RWPE2 (cell line): ENCODE data around the gene OR51B5.
"Not testable (repeated sequence)": the region's sequence is repeated elsewhere in the genome, so short reads cannot be mapped to it uniquely, and the experiment has no call there.

Source experiments
- ATAC-seq: fragments of 200-7000 bp; cut with Tn5 transposase; 3 replicates; pipeline ENCODE4 v1.9.1; 2021; ENCODE audit warnings: low read depth
- DNase-seq: peaks from one replicate; pipeline ENCODE4 v3.0.0-alpha.2; 2020; ENCODE audit warnings: low spot score
- H3K27ac ChIP-seq: fragments of 450-650 bp; 2 replicates; pipeline ENCODE4 v1.5.1; 2017; ENCODE audit warnings: mild to moderate bottlenecking; ENCODE audit not compliant: poor library complexity, severe bottlenecking
- H3K27me3 ChIP-seq: fragments of 250-450 bp; sonication (Bioruptor Pico); 2 replicates; pipeline ENCODE4 v1.5.1; 2021; ENCODE audit warnings: mild to moderate bottlenecking, moderate library complexity; ENCODE audit not compliant: insufficient read depth, poor library complexity, severe bottlenecking
- H3K36me3 ChIP-seq: fragments of 250-450 bp; sonication (Bioruptor Pico); 2 replicates; pipeline ENCODE4 v1.5.1; 2020; ENCODE audit warnings: low read depth, mild to moderate bottlenecking, moderate library complexity
- H3K4me1 ChIP-seq: fragments of 250-450 bp; sonication (Bioruptor Pico); 2 replicates; pipeline ENCODE4 v1.5.1; 2021; ENCODE audit warnings: mild to moderate bottlenecking, moderate library complexity; ENCODE audit not compliant: insufficient read depth, poor library complexity, severe bottlenecking
- H3K4me3 ChIP-seq: fragments of 250-450 bp; sonication (Bioruptor Pico); 2 replicates; pipeline ENCODE4 v1.5.1; 2021; ENCODE audit warnings: mild to moderate bottlenecking, moderate library complexity; ENCODE audit not compliant: severe bottlenecking
- H3K9me3 ChIP-seq: fragments of 250-450 bp; sonication (Bioruptor Pico); 2 replicates; pipeline ENCODE4 v1.5.1; 2021; ENCODE audit warnings: mild to moderate bottlenecking, moderate library complexity; ENCODE audit not compliant: severe bottlenecking
- TF ChIP-seq, protein P1 (sequence below): fragments of 450-650 bp; IDR thresholded peaks from one replicate; pipeline ENCODE4 v1.5.1; 2017; ENCODE audit warnings: mild to moderate bottlenecking, moderate library complexity; ENCODE audit not compliant: poor library complexity, severe bottlenecking

OR51B5 gene

DNA sequence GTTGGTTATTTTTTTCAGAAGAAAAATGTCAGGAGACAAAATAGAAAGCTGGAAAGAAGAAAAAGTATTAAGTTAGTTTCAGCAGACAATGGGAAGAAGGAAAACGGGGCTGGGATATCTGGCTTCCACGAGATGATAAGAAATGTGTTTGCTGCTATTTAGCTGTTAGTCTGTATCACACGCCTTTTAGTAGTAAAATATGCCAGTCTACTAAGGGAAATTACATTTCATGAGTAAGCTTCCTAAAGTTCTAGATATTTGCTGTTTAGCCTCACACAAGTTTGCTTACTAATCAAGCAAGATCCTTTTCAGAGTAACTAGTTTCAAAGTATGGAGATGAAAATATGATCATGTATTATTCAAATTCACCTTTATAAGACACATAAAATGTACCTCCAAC is 43.1 kb downstream of the OR51B5 start:
- H3K4me3 ChIP-seq = no peak overlapping the region
- no peak overlapping the region for H3K27ac ChIP-seq
- DNase-seq (no peak), ATAC-seq (no peak)
- no peaks in the 10 kb centered on the region for H3K36me3 ChIP-seq
- H3K4me1 ChIP-seq = no peaks in the 10 kb centered on the region
- TF ChIP-seq, protein P1, sequence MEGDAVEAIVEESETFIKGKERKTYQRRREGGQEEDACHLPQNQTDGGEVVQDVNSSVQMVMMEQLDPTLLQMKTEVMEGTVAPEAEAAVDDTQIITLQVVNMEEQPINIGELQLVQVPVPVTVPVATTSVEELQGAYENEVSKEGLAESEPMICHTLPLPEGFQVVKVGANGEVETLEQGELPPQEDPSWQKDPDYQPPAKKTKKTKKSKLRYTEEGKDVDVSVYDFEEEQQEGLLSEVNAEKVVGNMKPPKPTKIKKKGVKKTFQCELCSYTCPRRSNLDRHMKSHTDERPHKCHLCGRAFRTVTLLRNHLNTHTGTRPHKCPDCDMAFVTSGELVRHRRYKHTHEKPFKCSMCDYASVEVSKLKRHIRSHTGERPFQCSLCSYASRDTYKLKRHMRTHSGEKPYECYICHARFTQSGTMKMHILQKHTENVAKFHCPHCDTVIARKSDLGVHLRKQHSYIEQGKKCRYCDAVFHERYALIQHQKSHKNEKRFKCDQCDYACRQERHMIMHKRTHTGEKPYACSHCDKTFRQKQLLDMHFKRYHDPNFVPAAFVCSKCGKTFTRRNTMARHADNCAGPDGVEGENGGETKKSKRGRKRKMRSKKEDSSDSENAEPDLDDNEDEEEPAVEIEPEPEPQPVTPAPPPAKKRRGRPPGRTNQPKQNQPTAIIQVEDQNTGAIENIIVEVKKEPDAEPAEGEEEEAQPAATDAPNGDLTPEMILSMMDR = no peak
- H3K27me3 ChIP-seq = peaks cover 5% of the 10 kb centered on the region
- H3K9me3 ChIP-seq = no peaks in the 10 kb centered on the region

DNA sequence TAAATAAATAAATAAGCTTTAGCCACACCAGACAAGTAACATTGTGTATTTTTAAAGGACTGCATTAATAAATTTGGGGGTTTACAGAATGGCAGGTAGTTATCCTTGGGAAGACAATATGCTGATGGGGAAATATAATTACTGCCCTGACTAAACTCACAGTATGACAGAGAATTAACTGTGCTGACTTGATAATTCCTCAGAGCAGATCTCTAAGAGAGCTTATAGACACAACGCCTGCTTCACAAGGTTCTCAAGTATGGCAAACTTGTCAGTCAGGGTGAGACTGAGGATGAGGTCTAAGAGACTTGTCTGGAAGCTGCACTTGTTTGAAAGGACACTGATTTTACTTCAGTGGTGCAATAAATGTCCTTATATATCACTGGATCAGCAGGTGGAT is 44.9 kb downstream of the OR51B5 start:
- Histone ChIP-seq H3K4me1 (no peaks in the 10 kb centered on the region), H3K27me3 (peaks cover 5% of the 10 kb centered on the region), H3K9me3 (no peaks in the 10 kb centered on the region), H3K36me3 (no peaks in the 10 kb centered on the region), H3K4me3 (no peak overlapping the region), H3K27ac (no peak overlapping the region)
- DNase-seq = no peak
- TF ChIP-seq, protein P1 = no peak
- no peak for ATAC-seq

DNA sequence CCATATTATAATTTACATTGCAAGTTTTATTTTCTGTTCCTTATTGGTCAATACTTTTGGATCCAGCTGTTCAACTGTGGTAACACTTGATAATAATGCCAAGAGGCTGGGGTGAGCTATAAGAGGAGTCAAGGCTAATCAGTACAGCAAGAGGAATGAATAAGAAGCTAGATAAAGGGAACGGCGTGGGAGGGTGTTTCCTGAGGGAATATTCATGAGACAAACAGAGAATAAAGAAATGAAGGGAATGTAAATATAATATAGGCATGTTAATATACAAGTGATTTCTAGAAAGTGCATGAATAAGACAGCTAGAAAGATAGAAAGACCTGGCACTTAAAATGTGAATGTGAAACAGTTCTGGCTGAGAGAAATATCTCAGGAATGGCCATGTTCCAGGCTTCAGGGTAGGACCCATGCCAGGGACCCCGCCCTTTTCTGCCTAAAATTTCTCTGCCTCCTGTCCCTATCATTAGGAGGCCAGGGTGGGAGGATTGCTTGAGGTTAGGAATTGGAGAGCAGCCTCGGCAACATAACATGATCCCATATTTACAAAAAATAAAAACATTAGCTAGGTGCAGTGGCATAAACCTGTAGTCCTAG is 45.5 kb downstream of the OR51B5 start:
- Histone ChIP-seq H3K27me3 (peaks cover 5% of the 10 kb centered on the region), H3K4me3 (no peak overlapping the region), H3K9me3 (no peaks in the 10 kb centered on the region), H3K27ac (no peak overlapping the region), H3K36me3 (no peaks in the 10 kb centered on the region), H3K4me1 (no peaks in the 10 kb centered on the region)
- DNase-seq (no peak), ATAC-seq (no peak)
- TF ChIP-seq, protein P1 = no peak

DNA sequence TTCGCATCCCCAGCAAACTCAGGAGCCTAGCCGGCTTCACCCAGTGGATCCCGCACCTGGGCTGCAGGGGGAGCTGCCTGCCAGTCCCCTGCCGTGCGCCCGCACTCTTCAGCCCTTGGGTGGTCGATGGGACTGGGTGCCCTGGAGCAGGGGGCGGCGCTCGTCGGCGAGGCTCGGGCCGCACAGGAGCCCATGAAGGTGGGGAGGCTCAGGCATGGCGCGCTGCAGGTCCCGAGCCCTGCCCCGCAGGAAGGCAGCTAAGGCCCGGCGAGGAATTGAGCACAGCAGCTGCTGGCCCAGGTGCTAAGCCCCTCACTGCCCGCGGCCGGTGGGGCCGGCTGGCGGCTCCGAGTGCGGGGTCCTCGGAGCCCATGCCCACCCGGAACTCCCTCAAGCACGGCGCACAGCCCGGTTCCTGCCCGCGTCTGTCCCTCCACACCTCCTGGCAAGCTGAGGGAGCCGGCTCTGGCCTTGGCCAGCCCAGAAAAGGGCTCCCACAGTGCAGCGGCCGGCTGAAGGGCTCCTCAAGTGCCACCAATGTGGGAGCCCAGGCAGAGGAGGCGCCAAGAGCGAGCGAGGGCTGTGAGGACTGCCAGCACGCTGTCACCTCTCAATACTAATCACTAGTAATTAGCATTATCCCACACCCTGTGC is 48.9 kb downstream of the OR51B5 start:
- not testable (repeated sequence) for H3K4me3 ChIP-seq, H3K27ac ChIP-seq, H3K4me1 ChIP-seq, DNase-seq, H3K9me3 ChIP-seq, ATAC-seq, H3K27me3 ChIP-seq, H3K36me3 ChIP-seq

DNA sequence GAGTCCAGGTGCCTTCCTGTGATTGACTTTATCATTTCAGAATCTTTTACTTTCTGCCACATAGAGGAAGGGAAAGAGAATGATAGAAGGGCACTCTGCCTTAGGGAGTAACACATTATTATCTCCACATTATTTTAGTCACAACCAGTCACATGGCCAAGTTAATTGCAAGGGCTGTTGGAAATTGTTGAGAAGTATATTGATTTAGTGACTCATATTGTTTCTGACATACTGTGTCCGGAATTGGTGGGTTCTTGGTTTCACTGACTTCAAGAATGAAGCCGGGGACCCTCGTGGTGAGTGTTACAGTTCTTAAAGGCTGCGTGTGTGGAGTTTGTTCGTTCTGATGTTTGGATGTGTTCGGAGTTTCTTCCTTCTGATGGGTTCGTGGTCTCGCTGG is 50.3 kb downstream of the OR51B5 start:
- DNase-seq (no peak), ATAC-seq (no peak)
- H3K4me3 ChIP-seq = no peak overlapping the region
- no peak overlapping the region for H3K27ac ChIP-seq
- TF ChIP-seq, protein P1 = no peak
- no peaks in the 10 kb centered on the region for H3K9me3 ChIP-seq
- no peaks in the 10 kb centered on the region for H3K36me3 ChIP-seq
- no peaks in the 10 kb centered on the region for H3K4me1 ChIP-seq
- H3K27me3 ChIP-seq = peaks cover 2% of the 10 kb centered on the region
